ENCODE measurements around the gene GIGYF2.

GIGYF2 gene

DNA sequence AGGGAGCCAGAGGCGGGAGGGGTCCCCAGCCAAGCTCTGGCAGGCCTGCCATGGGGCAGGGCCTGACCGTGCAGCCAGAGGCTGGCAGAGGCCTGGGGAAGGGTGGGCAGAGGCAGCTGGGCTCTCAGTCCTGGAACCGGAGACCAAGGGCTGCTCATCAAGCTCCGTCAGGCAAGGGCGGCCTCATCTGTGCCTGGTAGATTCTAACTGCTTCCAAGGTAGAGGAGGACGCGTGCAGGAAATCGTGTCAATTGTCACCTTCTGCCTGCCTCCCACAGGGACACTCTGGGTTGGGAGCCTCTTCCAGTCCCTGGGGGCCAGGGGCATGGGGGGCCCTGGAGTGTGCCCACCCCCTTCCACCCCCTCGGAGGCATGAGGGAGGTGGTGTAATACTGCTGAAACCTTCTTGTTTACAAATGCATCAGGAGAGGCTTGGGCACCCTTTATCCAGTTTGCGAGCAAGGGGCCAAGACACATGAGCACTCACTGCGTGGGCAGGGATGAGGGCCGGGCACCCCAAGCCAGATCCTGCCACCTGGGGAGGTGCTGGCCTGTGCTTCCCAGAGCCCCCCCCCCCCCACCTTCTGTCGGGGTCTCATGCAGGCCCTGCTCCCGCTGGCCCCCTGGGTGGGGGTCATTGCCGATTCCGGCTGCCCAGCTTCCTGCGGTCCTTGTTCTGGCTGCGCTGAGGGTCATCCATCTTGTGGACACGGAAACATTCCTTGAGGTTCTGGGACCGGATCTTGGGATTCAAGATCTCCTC is 181.9 kb downstream of the GIGYF2 start:
- no peak for DNase-seq (ENCODE audit: low read depth, low spot score)

DNA sequence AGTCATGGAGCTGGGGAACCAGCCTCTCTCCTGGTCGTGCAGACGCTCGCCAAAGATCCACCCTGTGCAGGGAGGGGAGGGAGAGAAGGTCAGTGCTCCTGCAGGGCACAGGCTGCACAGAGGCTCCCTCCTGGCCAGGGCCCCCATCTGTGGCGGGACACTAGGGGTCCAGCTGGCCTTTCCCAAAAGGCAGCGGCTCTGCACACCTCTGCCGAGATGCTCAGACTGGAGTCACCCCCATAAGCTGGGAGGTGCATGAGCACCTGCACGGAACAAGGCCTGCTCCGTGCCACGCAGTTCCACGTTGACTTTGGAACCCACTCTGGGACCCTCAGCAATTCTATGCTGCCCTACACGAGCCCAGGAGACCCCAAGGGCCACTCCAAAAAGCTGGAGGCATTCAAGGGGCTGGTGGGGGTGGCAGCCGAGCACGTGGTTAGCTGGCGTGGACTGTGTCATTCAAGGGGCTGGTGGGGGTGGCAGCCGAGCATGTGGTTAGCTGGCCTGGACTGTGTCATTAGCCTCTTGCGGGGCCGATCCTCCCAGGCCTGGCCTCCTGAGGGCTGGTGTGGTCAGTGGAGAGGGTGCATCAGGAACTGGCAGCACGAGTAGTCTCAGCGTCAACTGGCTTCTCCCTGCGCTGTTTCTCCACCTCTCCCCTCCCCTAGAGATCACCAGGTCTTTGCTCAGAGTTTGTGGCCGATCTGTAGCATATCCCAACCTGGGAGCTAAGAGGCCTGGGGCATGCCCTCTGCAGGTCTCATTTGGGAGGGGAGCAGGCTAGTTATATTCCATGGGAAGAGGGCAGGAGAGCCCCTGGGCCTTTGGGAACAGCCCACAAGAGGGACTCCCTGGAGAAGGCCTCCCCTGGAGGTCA is 182.7 kb downstream of the GIGYF2 start:
- DNase-seq (ENCODE audit: low read depth, low spot score): no peak

DNA sequence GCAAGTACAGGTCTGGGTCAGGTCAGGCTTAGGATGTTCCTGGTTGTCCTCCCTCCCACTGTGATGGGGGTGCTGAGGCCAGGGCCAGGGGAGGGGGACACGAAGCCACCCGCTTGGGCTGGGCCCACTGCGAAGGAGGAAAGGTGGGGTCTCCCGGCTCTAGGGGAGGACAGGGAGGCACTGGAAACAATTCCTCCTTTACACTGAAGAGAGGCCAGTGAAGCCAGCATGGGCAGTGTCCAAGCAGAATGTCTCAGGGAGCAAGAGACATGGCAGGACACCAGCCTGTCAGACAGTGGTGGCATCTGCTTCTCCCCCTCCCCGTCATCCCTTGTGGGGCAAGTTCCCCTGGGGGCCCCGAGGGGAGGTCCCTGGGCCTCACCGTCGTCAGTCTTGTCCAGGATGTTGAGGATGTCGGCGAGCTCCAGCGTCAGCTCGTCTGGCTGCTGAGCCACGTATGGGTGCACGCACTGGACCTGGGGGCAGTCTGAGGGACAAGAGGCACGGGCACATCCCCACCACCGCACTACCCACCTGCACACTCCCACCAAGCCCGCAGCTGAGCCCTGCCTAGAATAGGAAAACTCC is 183.7 kb downstream of the GIGYF2 start:
- no peak for DNase-seq (ENCODE audit: low read depth, low spot score)

DNA sequence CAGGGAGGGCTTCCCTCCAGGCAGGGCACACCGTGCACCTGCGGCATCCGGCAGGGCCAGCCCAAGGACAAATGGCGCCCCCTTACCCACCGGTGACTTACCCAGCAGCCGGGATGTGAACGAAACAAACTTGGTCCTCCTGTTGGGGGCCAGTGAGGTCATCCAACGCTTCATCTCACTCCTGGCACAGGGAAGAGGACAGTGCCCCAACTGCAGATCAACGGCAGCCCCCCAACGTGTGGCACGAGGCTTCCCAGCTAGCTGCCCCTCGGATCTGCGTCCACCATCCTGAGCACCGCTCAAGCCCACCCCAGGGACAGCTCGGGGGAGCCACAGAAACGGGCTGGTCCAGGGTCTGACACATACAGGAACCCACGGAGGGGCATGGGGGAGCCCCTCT is 185.0 kb downstream of the GIGYF2 start:
- DNase-seq (ENCODE audit: low read depth, low spot score): no peak

DNA sequence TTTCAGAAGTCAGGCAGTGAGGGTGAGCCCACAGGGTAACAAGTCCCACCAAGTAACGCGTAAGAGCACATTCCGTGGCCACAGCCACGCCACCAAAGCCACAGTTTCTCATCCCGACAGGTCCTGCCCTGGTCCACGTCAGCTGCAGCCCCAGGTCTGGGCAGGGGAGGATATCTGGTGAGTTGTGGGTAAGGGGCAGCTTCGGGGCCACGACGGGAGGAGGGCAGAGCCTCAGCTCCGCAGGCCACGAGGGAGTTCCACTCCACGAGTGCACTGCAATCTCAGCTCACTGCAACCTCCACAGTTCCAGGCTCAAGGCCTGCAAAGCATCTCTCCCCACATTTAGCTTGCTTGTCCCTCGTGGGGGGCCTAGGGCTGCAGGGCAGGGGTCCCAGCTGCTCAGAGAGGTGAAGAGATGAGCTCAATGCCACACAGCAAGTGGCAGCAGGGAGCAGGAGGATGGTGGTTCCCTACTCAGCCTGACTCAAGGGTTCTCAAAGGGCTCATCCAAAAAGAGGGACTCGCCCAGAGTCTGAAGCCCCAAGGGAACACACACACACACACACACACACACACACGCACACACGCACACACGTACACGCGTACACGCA is 185.5 kb downstream of the GIGYF2 start:
- no peak for DNase-seq (ENCODE audit: low read depth, low spot score)

DNA sequence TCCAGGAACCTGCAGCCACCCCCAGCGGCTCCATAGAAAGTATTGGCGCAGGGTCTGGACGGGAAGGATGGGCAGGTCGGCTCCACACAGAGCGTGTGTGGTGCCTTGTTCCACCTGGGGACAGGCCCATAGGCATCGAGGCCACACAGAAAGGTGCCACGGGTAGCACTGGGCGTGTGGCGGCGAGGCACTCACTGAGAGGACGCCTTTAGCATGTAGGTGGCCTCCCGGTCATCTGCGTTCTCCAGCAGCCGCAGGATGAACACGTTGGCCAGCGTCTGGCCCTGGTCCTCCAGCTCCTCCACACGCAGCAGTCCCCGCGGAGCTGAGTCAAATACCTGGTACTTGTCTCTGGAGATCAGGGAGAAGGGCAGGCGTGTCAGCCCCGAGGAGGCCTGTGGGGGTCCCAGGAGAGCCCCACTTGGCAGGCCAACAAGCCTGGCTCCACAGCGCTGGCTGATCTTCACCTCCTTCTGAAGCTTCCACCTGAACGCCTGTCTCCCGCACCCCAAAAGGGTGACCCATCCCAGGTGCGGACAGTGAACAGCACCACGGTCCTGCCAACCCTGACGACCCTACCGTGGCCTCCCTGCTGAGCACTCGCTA is 186.1 kb downstream of the GIGYF2 start:
- DNase-seq (ENCODE audit: low read depth, low spot score): no peak

DNA sequence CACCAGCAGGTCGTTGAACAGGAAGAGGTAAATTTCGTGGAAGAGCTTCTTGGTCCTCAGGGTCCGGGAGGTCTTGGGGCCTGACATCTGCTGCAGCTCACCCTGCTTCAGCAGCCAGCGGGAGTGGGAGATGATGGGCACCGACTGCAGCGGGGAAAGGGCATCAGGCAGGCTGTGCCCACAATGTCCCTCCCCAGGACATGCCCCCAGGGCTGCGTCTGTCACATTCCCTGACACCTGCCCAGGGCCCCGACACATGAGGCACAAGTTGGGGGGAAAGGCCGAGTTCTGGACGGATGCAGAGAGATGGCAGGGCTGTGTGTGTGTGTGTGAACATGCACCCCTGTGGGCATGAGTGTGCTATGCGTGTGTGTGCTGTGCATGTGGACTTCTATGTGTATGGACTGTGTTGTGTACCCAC is 186.9 kb downstream of the GIGYF2 start:
- no peak for DNase-seq (ENCODE audit: low read depth, low spot score)

DNA sequence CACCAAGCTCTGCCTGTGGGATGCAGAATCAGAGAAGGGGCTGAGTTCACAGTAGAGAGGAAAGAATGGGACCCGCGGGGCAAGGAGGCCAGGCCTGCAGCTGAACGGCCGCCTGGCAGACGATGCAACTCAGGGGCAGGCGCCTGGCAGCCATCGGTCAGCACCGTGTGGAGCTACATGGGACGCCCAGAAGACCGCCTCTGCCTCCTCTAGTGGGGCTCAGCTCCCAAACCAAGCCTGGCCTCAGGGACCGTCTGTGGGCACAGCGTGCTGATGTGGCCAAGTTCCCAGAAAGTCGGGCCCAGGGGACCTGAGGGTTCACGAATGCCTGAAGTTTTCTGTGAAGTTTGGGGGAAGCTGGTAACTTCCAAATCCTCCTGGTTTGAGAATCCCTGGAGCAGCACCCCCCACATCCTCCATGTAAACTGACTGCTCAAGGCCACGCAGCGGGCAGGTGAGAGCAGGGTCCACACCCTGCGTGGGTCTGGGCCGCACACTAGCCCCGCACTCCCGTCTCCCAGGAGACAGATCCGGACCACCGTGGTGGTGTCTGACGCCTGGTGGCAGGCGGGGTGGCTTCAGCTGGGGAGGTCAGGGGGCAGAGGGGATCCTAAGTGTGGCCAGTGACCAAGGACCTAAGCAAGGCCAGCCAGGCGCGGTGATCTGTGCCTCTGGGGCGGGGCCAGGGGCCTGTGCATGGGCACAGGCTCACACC is 187.6 kb downstream of the GIGYF2 start:
- DNase-seq (ENCODE audit: low read depth, low spot score): no peak

DNA sequence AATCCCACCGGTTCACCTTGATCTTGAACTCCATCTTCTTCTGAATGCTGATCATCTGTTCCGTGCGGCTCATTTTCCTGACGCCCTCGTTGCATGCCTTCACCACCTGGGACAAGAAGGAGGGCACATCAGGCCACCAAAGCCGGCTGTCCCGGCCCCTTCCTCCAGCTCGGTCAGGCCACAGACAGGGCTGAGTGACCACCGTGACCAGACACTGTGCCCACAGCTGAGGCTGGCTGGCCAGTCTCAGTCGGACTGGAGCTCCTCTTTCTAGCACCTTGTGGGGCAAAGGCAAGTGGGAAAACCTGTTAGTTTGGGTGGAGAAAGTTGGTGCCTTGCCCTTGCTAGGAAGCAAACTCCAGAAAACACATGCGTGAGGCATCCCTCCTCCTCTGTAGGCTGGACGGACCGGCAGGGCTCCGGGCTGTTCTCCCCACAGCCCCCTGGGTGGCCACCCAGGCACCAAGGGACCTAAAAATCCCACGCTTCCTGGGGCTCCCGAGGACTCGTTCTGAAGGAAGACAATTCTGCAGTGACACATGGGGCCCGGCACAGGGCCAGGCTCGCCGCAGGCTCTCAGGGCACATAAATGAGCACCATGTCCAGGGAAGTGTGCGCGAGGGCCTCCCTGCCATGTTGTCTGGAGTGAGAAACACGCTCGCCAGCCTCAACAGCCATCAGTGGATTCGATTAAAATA is 188.3 kb downstream of the GIGYF2 start:
- no peak for DNase-seq (ENCODE audit: low read depth, low spot score)

DNA sequence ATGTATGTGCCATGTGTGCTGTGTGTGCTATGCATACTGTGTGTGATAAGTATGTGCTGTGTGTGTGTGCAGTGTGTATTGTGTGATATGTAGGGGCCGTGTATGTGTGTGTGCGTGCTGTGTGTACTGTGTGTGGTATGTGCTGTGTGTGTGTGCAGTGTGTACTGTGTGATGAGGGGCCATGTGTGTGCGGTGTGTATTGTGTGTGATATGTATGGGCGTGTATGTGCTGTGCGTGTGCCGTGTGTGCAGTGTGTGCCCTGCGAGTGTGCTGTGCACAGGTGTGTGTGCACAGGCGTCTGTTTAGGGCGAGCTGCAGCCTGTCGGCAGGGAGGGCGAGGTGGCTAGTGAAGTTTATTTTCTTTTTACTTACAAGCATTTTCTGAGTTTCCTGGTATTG is 189.0 kb downstream of the GIGYF2 start:
- no peak for DNase-seq (ENCODE audit: low read depth, low spot score)

DNA sequence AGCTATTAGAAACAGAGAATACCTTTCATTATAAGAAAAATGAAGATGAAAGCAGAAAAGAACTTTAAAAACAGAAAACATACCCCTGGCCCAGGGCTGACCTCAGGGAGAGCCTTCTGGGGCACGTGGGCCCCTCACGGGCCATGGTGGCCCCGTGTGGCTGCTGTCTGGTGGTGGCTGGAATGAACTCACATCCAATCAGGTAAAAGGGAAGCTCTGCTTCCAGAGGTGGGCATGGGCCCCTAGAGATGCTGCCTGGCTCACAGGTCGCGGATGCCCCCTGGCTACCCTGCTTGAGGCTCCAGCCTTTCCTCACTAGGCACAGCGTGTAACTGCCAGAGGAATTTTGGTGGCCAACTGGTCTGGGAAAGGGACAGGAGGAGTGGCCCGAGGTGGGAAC is 189.5 kb downstream of the GIGYF2 start:
- no peak for DNase-seq (ENCODE audit: low read depth, low spot score)

DNA sequence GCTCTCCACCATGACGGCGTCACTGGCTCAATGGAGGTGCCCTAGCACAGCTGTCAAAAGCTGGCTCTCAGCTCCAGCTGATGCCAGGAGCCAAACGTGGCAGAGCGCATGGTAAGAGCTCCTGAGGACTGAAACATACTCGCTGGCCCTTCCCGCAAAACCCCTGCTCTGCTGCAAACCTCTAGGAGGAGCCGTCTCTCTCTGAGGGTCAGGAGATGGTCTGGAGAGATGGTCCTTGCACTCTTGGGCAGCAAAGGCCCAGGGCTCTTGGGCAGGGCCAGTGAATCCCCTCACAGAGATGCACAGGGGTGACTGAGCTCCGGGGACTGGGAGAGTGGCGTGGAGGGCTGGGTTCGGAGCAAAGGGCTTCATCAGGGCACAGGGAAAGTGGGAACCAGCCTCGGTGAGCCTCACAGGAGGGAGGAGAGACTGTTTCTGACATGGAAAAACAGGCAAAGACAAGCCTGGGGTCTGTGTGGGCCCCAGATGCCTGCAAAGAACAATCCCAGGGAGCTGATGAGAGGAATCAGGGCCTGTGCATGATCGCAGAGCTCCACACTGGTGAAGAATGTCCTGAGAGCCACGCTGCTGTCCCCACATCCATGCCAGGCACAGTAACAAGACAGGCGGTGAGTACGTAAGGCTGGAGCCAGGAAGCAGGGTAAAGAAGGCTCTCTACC is 190.2 kb downstream of the GIGYF2 start:
- DNase-seq (ENCODE audit: low read depth, low spot score): no peak

DNA sequence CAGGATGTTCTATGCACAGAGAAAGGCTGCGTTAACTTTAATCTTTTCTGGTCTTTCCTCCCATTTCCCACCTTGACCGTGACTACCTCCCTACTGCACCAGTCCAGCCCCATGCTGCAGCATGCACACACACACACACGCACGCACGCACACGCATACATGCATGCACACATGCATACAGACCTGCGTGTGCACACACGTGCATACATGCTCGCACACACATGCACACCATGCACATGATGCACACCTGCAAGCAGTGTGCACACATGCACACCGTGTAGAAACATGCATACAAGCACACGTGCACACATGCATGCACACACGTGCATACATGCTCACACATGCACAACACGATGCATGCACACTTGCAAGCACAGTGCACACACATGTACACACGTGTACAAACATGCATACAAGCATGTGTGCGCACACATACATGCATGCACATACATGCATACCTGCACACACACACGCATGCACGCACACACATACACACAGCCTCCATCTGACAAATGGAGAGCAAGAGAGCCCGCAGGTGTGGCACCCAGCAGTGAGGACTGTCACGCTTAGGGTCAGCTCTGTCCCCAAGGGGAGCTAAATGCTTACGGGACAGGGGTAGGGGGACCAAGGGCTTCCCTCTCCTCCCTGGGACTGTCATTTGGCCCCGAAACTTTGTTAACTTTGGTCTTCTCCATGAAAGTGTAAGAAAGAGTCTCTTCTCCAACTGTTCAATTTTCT is 191.1 kb downstream of the GIGYF2 start:
- DNase-seq (ENCODE audit: low read depth, low spot score): no peak

DNA sequence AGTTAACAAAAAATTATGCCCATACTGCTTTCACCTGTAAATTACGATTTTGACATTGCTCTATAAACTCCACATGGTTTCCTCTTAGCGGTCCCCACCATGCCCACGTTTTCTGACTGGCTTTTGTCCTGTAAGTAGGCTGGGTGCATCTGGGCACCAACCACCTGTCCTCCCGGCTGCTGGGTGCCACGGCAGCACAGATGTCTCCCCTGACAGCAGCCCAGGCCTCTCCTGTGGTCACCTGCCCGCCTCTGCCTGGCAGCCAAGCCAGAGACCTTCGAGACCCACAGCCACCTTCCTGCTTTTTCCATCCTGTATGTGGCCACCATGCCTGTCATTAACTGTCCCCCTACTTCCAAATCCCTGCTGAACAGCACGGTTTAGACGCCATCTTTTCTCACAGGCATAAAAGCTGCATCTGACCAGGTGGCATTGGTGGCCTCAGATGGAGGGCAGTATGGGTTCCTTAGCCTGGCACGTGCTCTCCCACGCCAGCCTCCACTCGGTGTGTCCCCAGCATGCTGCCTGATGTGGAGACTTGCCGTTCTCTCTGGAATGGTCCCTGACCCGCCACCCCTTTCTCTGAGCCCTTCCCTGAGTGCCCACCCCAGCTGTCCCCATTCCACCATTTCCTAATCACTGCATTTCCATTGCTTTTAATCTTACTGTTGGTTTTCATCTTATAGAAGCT is 191.9 kb downstream of the GIGYF2 start:
- no peak for DNase-seq (ENCODE audit: low read depth, low spot score)

DNA sequence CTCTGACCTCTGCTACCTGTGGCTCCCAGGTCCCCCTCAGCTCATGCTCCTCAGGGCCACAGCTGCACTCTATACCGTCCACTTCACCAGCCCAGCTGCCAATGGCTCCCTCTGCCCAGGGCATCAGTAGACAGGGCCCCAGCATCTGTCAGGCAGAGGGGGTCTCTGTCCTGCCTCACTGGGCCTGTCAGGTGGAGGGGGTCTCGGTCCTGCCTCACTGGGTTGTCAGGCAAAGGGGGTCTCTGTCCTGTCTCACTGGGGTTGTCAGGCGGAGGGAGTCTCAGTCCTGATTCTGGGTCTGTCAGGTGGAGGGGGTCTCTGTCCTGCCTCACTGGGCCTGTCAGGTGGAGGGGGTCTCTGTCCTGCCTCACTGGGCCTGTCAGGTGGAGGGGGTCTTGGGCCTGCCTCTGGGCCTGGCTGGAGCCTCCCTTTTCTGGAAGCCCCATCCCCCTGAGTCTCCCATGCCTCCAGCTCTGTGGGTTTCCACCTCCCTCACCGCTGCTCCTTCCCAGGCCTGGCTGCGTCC is 192.8 kb downstream of the GIGYF2 start:
- DNase-seq (ENCODE audit: low read depth, low spot score): no peak

DNA sequence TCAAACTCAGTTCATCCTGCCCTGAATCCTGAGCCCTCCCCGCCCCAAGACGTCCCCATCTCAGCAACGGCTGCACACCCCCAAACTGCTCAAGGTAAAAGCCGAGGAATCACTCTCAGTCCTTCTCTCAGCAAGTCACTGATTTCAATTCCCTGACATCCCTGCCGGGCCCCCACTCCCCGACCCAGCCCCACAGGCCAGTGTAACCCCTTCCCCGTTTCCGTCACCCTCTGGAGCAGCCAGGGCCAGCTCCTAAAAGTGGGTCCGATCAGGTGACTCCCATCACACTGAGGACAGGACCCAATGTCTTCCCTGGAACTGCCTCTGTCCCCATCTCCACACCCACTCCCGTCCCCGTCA is 193.4 kb downstream of the GIGYF2 start:
- no peak for DNase-seq (ENCODE audit: low read depth, low spot score)

DNA sequence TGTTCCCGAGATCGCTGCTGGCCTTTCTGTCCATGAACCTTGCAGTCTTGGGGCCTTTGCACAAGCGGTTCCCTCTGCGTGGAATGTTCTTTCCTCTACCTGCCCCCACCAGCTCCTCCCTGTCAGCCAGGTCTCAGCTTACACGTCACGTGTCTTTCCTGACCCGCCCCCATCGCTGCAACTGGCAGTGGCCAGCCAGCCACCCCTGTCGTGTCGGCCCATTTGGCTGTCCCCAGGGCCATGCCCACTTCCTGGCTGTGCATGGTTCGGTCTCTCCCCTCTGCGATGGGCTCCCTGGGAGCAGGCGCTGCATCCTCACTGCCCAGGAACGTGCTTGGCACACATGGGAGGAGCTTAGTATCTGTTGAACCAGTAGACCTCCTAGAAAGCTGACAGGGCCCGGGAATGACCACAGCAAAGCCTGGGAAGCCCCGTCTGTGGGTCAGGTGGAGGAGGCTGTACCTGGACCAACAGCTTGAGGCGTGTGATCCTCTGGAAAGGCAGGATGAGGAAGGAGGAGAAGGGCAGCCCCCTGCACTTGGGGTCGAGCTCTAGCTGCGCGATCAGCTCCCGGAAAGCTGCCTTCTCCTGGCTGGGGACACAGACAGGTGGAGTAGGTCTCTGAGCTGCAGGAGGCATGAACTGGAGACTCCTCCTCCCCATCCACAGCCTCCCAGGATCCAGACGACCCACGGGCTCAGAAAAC is 193.9 kb downstream of the GIGYF2 start:
- no peak for DNase-seq (ENCODE audit: low read depth, low spot score)

DNA sequence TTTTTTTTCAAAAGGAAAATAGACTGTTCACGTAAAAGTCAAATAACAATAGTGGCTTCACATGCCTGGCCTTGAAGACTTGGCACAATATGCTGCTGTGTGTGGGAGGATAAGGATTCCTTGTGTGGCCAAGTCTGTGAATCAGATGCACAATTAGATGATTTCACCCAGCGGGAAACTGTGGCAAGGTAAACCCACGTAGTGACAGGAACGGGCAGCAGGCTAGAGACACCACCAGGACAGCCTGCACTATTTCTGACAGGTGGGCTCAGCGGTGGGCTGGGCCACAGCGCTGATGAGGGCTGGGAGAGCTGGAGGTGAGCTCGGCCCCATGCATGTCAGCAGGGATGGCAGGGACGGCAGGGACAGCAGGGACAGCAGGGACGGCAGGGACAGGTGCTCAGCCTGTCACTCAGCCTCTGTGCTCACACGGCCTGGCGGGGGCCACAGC is 194.5 kb downstream of the GIGYF2 start:
- no peak for DNase-seq (ENCODE audit: low read depth, low spot score)
